GM19395 (cell line): ENCODE measurements around the gene ELL2.

Source experiments
- ATAC-seq: cut with Tn5 transposase; IDR thresholded peaks from one replicate; pipeline ENCODE4 v1.9.1; 2021; ENCODE audit warnings: mild to moderate bottlenecking, moderate library complexity; ENCODE audit not compliant: unreplicated experiment

ELL2 gene

GRCh38 chr5:95961617-95962474, at the start of gene ELL2:
TSS of gene ELL2 (minus strand) at chr5:95961851. CDS start at chr5:95961721, 130 bp downstream.
- peak; percentile 89 for ATAC-seq

- ATAC-seq: no peak
These were observed 47.5 kb upstream of the ELL2 start for GRCh38 chr5:96008987-96009647.

- no peak for ATAC-seq
These were observed 46.8 kb upstream of the ELL2 start for GRCh38 chr5:96008487-96008886.

GRCh38 chr5:96007051-96007450, 45.4 kb upstream of the ELL2 start:
- no peak for ATAC-seq

- no peak for ATAC-seq
These were observed 44.6 kb upstream of the ELL2 start for GRCh38 chr5:96006291-96006690.

- no peak for ATAC-seq
These were observed 43.1 kb upstream of the ELL2 start for GRCh38 chr5:96004754-96005153.

GRCh38 chr5:96004087-96004486, 42.4 kb upstream of the ELL2 start:
- no peak for ATAC-seq

GRCh38 chr5:96001262-96001661, 39.6 kb upstream of the ELL2 start:
- ATAC-seq: no peak

GRCh38 chr5:96000308-96000707, 38.7 kb upstream of the ELL2 start:
- ATAC-seq: no peak

- ATAC-seq: no peak
These were observed 35.5 kb upstream of the ELL2 start for GRCh38 chr5:95996904-95997723.

- ATAC-seq: no peak
These were observed 34.4 kb upstream of the ELL2 start for GRCh38 chr5:95995962-95996489.

GRCh38 chr5:95993776-95994175, 32.1 kb upstream of the ELL2 start:
- ATAC-seq: no peak

- no peak for ATAC-seq
These were observed 31.6 kb upstream of the ELL2 start for GRCh38 chr5:95993266-95993665.

- no peak for ATAC-seq
These were observed 27.8 kb upstream of the ELL2 start for GRCh38 chr5:95989283-95990048.

GRCh38 chr5:95988877-95989276, 27.2 kb upstream of the ELL2 start:
- no peak for ATAC-seq

GRCh38 chr5:95988094-95988493, 26.4 kb upstream of the ELL2 start:
- ATAC-seq: no peak

- no peak for ATAC-seq
These were observed 25.4 kb upstream of the ELL2 start for GRCh38 chr5:95986937-95987520.

- ATAC-seq: no peak
These were observed 24.4 kb upstream of the ELL2 start for GRCh38 chr5:95986001-95986400.

- no peak for ATAC-seq
These were observed 23.6 kb upstream of the ELL2 start for GRCh38 chr5:95985249-95985648.

- ATAC-seq: no peak
These were observed 22.8 kb upstream of the ELL2 start for GRCh38 chr5:95984287-95984938.
